Inferior parietal cortex (tissue), 1 donor: ENCODE results near the gene DAB2IP.
"Not testable (repeated sequence)": the region's sequence is repeated elsewhere in the genome, so short reads cannot be mapped to it uniquely, and the experiment has no call there.

Experiments used
- DNase-seq: peaks from one replicate; pipeline ENCODE4 v3.0.0-alpha.2; 2016; ENCODE audit errors: extremely low spot score

Gene DAB2IP

DNA sequence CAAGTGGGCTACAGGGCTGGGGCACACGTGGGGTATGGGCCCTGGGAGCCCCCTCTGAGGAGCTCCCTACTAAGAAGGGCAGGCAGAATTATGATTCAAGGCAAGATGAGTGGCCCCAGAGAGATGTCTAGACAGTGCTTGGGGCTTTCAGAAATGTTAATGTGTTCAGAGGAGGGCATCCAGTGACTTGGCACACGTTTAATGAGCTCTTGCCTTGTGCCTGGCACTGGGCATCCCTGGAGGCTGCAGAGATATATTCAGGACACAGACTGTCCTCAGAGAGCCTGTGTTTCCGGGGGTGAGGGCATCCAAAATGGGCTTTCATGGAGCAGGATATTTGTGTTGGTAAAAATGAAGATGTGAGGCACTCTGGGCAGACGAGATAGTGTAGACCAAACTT is 25.4 kb upstream of the DAB2IP start:
- no peak for DNase-seq

DNA sequence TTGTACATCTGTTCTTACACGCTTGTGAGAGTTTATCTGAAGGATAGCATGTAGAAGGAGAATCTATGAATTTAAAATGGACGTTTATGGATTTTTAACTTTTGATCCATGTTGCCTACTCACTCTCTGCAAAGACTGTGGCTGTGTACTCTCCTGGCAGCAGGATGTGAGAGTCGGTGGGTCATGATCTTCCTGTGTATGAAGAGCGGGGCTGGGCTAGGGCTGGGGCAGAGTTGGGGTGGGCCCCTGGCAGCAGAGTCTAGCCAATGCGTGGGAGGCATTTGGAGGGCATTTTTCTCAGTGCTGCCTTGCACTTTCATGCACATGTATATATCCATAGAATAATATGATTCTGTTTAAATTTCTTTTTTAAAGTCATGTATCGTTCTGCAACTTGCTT is 24.0 kb upstream of the DAB2IP start:
- DNase-seq = no peak

DNA sequence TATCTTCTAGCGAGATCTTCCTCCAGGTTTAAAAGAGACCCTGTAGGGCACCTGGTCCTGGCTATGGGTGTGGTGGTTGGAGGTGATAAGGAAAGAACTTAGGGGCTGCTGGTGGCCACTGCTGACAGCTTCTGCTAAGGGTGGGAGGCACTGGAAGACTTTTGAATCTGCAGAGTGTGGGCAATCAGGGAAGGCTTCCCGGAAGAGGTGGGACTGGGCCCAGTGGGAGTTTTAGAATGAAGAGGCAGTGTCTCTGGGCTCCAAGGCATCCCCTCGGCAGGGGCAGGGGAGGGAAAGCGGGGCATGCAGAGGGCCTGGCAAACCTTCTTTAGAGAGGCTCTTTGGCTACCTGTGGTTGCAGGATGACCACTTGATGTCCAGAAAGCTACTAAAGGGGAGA is 23.0 kb upstream of the DAB2IP start:
- DNase-seq = no peak

DNA sequence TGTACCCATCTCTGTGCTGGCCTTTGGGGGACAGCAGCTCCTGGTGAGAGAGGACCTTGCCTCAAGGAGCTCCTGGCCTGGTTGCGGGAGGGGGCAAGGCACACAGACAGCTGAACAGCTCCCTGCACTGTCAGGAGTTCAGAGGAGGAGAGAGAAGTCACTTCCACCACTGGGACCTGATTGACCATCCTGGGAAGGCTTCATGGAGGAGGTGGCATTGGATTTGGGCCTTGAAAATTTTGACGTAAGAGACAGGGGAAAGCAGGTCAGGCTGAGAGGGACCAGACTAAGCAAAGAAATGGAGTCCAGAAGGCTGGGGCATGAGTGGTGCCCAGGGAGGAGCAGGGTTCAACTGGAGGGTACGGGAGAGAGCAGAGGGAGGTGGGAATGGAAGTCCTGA is 20.3 kb upstream of the DAB2IP start:
- no peak for DNase-seq

DNA sequence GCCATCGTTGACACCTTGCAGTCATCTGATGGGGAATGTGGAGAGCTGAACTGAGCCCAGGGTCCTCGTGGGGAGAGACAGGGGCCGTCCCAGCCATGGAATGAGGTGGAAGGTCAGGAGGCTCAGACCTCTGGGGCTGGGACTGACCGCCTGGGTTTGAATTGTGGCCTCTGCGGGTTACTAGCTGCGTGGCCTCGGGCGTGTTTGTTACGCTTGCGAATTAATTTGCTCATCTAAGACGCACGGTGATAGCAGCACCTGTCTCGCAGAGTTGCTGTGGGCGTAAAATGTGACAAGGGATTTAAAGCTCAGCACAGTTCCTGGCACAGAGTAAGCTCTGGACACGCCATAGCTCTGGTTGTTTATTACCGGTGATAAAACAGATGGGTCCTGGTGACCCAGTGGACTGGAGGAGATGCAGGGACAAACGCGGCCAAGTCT is 19.4 kb upstream of the DAB2IP start:
- DNase-seq = no peak

DNA sequence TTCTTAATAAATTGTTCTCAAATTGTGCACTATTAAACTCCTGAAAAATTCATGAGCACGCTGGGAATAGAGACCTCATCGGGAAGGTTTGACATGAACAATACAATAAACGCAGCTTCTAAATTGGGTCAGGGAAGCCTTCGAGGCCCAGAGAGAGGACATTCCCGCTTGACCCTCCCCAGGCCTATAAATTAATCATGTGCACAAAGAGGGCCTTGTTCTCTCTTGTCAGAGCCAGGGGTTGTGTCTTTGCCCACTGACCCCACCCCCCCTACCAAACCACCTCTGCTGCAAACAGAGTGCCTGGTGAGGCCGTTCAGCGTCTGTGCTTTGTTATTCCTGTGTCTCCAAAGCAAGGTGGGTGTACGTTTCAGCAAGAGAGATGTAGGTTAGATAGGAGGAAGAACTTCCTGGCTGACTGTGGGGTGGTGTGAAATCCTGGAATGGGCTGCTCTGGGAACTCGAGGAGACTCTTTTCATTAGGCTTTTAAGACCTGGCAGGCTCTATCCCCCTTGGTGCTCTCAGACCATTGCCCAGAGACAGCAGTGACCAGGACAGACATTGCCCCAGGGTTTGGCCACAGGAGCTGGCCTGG is 18.2 kb upstream of the DAB2IP start:
- no peak for DNase-seq

DNA sequence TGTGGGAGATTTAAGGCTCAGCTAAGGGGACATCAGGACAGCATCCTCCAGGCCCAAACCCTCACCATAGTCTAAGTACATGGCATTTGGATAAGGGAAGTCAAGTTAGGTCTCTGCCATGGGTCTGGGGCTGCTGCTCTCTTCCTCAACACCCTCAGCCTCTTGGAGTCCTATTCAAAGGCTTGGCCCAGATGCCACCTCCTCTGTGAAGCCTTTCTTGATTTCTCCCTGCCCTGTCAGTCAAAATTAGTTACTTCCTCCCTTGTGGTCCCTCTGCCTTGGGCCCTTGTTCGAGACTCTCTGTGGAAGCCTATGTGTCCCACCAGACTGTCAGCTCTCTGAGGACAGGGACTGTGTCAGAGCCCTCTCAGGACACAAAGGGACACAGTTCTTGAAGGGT is 17.7 kb upstream of the DAB2IP start:
- DNase-seq = no peak

DNA sequence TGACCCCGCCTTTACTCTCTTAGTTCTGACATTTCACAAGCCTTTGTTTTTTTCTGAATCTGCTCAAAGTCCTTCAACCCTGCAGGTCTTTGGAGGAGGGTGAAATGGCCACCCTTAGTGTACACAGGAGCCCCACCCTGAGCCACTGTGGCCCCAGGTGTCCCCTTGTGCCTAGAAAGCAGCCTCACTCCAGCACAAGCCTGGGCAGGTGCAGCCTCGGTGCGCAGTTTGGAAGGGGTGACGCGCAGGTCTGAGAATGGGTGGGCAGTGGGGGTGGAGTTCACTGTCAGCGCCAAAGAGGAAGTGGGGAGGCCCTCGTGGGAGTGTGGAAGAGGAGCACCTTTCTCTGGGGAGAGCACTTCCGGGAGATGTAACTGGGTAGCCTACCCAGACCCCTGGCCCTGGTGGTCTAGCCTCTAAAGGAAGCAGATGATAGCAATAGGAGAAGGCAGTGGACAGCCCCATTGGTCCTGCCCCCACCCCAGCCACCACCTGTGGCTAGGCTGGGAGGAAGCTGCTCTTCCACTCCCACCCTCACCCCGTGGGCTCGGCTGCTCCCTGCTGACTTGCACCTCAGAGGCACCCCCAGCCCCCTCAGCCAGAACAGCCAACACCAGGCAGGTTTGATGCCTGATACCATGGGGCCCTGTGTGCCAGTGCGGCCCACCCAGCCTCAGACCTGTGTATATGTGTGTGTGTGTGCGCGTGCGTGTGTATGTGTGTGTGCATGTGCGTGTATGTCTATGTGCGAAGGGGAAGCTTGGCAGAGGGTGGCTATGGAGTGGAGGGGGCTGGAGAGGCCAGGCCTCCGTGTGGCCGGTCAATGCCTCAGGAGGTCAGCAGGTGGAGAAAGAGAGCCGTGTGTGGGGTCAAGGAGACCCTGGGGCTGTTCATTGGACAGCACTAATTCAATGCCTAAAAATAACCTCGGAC is 16.8 kb upstream of the DAB2IP start:
- no peak for DNase-seq

DNA sequence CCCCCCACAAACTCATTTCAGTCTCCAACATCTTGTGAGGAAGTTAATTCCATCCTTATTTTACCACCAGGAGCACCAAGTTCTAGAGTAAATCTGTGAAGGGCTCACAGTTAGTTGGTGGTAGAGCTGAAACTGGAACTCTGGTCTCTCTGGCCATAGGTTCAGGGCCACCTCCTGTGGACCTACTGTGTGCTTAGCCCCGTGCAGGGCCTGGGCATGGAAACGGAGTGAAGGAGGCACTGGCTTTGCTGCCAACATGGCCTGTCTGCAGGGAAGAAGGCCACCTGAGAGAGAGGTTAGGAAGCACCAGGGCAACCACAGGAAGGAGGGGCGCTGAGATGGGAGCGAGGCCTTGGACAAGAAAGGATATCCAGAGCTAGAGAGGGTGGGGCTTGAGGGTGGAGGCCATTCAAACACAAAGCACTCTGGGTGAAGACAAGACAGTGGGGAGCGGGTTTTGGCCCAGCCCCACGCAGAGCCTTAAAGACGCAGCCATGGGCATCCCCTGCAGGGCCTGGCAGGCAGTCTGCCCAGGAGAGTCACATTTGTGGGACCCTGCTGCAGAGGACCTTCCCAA is 16.0 kb upstream of the DAB2IP start:
- DNase-seq = no peak

DNA sequence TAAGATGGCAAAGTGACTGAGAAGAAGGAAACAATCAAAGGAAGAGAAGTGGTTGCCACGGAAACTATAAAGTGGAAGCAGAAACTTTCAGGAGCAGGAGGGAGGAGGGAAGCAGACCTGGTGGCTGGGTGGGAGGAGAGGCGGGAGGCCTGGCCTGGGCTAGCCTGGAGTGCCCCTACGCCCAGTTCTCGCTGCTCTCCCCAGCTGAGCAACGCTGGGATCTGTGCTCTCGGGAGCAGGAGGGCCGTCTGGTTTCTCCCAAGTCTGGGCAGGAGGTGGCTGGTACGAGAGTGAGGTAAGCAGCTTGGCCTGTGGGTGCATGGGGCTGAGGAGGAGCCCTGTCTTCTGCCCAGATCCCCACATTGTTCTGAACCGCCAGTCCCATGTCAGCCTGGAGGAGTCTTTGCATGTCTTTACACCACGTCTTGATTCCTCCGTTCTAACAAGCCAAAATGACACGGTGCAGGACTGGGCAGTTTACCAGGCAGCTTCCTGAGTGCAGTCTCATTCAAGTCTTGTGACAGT is 15.0 kb upstream of the DAB2IP start:
- no peak for DNase-seq

DNA sequence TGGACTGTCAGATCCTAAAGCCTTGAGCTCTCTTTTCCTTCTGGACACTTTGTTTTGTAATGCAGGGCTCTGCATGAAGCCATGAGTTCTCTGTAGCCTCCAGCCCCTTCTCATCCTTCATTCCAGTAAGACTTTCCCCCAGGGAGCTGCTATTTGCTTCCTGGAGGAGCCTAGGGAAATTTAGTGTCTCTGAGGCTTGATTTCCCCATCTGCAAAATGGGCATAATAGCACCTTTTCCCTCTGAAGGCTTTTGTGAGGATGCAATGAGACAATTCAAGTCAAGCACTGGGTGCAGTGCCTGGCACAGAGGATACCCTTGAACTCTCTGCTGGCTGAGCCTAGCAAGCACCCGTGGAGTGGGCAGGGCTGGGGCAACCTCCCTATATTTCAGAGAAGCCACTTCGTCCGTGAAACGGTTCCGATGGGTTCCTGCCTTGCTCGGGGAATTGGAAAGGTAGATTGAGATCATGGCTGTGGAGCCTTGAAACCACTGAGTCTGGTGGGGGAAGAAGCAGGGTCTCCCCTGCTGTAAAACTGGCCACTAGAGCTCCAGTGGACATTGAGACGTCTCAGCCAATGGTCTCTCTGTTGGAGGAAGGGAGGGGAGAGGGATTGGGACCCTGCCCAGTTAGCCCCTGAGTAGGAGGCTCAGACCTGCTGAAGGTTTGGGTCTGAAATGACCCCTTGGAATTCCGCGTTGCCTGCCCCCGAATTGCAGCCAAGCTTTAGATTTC is 14.3 kb upstream of the DAB2IP start:
- no peak for DNase-seq

DNA sequence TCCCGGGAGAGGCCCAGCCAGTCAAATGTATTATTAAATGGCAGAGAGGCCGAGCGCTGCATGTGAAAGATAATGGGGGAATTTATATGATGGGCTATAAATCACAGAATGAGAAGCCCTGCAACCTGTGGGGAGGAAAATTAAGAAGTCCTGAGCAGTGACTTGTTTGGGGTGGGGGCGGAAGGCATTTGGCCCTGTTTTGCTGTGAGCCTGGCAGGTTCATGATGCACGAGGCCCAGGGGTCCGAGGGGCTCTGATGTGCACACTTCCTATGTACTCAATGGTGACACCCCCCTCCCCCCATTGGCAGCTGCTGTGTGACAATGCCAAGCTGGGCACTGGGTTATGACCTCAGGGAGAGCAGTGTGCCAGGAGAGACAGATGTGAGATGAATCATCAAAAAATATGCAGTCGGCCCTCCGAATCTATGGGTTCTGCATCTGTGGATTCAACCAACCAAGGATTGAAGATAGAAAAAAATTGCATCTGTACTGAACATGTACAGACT is 13.7 kb upstream of the DAB2IP start:
- DNase-seq = peak; percentile 78

DNA sequence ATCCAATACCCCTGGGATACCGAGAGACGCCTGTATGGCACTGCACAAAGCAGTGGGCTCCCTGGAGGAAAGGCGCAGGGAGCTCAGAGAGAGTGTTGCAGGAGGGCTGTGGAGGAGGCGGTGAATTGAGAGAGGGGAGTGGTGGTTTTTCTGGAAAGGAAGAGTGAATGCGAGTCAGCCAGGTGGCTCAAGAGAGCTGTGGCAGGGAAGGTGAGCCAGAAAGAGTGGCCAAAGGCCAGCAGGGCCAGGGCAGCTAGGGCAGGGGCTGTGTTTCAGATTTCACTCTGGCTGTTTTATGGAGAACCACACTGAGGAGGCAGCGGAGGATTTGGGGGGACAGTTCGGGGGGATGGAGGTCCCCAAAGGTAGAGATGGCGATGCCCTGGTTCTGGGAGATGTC is 13.0 kb upstream of the DAB2IP start:
- no peak for DNase-seq

DNA sequence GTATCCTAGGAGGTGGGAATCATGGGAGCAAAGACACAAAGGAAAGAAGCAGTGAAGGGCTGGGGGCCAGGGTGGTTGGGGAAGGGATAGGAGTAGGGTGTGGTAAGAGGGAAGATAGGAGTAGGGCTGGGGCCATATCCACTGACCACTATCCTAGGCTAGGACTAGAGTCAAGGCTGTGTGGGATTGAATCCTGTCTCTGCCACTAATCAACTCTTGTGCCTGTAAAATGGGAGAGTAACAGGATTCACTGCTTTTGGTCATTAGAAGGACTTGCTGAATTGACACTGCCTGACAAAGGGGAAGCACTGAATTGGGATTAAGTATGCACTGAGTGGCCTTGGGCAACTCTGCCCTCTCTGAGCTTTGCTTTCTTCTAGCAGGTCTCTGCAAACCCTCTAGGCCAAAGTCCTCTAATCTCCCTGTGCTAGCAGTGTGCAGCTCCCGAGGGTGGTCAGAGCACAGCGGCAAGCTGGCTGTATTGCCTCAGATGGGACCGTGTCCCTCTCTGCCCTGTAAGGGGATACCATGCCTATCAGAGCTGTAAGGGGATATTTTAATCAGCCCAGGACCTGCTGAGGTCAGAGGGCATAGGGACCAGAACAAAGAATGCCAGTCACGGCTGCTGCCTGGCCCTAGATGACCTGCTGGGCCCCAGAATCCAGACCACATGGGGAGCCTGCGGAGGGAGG is 12.4 kb upstream of the DAB2IP start:
- no peak for DNase-seq

DNA sequence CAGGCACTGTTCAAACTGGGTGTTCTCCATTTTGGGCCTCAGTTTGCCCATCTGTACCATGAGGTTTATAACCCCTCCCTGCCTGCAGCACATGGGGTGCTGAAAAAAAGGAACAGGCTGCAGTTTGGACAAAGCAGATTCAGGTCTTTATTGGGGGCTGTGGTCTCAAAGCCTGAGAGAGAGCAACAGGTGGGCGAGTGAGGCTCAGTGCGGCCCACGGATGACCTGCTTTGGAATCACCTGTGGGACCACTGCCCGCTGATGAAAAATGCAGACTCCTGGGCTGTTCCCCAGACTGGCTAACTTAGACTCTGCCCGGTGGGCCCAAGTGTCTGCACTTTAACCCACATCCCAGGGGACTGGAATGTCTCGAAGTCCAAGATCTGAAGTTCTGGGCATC is 11.8 kb upstream of the DAB2IP start:
- no peak for DNase-seq

DNA sequence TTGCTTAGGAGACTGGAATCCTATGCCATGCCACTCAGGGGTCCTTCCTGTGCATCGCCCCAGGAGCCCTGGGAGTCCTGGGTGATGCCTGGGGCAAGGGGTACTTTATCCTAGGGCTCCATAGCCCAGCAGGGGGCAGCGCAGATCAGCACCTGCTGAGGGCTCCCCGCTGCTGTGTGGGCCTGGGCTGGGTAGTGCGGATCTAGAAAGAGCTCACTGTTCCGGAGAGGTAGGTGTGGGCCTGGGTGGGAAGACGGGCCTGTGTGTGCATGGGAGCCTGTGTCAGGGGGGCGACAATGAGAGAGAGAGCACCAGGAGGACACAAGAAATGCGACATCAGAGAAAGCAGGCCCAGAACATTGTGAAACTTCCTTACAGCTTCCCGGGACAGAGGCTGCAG is 11.4 kb upstream of the DAB2IP start:
- peak; percentile 36 for DNase-seq

DNA sequence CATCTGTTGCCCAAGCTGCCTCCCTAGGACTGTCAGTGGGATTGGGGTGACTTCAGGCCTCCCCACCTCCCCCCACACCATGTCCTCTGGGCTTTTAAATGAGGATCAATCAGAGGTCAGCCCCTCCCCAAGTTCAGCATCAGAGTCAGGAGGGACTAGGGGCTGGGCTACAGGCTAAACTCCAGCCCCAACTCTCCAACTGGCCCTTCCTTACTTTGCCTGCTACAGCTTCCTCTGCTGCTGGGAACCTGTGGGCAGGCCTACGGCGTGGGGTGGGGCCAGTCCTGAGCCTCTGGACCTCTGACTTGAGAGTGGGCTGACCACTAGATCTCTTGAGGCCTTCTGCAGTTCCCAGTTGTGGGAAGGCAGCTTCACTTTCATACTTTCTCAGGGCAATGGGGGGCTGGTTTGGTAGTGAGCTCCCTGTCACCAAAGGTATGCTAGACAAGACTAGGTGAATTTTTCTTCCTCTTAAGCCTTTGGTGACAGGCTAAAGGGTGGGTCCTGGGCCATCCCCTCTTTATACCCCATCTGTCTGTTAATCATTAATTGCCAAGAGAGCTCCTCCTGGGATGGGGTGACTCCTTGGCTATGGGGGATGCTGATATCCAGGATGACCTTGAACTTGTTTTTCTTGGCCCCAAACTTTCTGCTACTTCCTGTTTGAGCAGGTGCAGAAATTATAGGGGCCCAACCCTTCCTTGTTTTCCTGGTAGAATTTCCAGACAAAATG is 10.8 kb upstream of the DAB2IP start:
- DNase-seq = no peak

DNA sequence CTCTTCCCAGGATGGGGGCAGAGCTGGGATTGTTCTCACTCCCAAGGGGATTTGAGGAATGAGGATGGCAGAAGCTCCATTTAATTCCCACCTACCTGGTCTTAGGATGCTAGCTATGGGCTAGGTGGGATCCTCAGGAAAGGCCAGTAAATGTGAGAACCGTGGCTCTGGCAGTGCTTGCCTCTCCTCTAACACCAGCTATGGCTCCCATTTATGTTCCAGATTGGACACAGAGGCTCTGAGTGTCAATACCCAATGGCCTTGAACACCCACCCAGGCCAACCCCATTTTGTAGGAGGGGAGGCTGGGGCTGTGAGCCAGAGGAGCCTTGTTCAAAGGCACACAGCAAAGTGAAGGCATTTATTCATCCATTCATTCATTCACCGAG is 10.2 kb upstream of the DAB2IP start:
- no peak for DNase-seq

DNA sequence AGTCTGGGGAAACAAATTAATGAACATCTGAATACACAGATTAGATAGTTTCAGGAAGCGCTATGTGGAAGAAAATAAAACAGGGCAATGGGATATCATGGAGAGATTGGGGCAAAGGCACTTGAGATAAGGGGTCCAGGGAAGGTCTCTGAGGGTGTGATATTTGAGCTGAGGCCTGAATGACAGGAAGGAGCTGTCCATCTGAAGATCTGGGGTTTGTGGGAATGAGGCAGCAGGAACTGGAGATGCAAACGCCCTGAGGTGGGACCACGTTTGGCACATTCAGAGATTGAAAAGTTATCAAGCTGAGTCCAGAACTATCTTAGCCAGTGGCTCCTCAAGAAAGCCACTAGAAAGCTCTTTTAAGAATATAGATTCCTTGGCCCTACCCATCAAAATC is 8.7 kb upstream of the DAB2IP start:
- DNase-seq = no peak

DNA sequence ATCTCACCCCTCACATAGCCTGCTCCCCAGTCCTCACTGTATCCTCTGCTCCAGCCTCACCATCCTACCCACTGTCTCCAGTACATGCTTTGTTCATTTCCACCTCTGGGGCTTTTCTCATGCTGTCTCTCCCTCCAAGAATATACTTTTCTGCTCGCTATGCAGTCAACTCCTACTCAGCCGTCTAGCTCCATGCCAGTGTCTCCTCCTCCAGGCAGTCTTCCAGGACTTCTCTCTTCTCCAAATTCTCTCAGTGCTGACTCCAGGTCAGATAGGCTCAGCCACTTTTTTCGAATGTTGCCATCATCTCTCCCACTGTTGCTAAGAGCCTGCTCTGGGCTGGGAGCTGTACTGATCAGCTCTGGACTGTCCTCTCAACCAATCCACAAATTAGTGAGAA is 8.0 kb upstream of the DAB2IP start:
- DNase-seq = no peak

DNA sequence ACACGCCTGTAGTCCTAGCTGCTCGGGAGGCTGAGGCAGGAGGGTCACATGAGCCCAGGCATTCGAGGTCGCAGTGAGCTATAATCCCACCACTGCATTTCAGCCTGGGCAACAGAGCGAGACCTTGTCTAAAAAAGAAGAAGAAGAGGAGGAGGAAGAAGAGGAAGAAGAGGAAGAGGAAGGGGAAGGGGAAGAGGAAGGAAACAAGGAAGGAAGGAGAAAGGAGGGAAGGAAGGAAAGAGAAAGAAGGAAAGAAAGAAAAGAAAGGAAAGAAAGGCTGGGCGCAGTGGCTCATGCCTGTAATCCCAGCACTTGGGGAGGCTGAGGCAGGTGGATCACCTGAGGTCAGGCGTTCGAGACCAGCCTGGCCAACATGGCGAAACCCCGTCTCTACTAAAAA is 7.4 kb upstream of the DAB2IP start:
- not testable (repeated sequence) for DNase-seq
